ENCODE results near the gene ADAM15.

Gene ADAM15

DNA sequence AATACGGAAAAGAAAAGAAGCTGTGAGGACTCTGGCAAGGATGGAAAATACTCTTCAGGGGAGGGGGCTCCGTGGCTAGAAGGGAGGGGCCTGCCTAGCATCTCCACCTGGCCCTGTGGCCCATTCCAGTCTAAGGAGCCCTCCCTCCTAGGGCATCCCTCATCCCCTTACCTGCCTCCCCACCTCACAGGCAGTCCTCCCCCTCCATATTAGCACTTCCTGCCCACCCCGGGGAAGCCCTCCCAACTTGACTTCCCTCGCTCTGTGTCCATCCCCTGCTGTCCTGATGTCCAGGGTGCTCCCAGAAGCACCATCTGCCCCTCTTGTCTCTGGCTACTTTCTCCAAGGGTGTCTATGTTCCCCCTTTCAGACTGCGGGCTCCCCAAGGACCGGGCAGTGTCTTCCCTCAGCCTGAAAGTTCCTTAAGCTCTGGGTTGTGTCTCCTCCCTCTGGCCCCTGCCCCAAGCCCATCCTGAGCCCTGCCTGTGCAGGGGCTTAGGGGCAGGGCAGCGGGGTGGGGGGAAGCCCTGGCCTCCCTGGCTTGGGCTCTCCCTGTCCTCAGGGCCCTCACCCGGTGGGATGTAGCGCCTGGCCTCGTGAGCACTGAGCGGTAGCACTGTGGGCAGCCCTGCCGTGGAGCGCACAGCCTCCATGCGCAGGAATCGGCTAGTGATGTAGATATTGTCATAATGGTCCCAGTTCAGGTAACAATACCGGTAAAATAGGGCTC lies 21.4 kb upstream of the ADAM15 start:
- DNase-seq (ENCODE audit: low read depth in 2 of 3, low spot score in 2 of 3), result no peak

DNA sequence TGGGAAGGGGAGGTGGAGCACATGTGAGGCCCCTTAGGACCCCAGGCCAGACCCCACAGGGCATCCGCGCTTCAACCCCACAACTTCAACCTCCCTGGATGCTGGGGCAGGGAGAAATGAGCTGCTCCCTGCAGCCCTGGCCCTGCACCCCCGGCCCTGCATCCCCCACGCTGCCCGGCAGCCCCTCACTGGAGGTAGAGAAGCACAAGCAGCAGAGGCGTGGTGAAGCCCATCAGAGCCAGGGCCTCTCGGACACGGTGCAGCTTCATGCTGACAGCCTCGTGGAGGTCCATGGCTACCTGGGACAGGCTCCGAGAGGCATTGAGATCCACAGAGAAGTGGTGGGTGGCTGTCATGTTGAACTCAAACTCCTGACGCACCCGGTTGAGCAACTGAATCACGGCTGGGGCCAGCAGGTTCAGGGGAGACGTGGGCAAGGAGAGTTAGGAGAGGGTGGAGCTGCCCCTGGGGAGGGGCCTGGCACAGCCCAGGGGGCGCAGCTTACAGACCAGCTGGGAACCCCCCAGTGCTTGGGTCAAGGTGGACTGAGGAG lies 20.8 kb upstream of the ADAM15 start:
- no peak for DNase-seq (ENCODE audit: low read depth in 2 of 3, low spot score in 2 of 3)

GRCh38 chr1:155030899-155031298 lies 20.2 kb upstream of the ADAM15 start:
- no peak for DNase-seq (ENCODE audit: low read depth in 2 of 3, low spot score in 2 of 3)

DNA sequence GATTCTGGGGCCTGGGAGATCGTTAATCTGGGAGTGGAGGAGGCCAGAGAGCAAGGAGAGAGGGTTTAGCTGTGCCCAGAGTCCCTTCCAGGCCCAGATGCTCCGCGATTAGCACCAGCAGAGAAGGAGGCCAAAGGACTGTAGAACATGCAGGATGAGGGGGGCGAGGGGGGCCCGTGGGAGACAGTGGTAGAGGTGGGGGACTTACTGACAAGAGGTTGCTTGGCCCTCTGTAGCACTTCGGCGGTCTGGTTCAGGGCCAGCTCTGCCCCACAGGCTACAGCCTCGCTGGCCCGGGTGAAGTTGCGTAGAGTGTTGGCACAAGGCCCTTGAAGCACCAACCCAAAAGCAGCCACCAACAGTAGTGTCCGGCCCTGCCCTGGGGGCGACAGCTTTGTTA lies 18.2 kb upstream of the ADAM15 start:
- DNase-seq (ENCODE audit: low read depth in 2 of 3, low spot score in 2 of 3), result no peak

DNA sequence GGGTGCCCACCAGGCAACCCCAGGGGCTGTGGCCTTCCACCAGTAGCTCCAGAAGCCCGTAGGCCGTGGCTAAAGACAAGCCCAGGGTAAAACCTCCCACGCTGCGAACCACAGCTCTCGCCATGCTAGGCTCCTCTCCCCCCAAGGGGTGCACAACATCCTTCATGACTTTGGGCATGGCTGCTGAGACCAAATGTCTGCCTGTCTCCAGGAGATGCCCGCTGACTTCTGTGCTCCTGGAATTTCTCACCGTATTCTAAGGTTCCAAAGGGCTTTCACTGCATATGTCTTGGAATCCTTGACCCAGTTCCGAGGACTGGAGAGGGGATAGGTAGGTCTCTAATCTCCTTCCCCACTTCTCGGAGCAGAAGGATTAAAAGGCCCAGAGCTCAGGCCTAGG lies 17.6 kb upstream of the ADAM15 start, which contains the start of the genes DCST1 and DCST2:
DCST1 (plus strand) TSS at position 301 of the 400 bp plus-strand sequence. CDS start 213 bp downstream, outside the sequence.
DCST2 (minus strand) TSS at position 258 of the 400 bp plus-strand sequence; CDS start at position 178, 80 bp downstream.
- DNase-seq (ENCODE audit: low read depth in 2 of 3, low spot score in 2 of 3), result no peak

GRCh38 chr1:155034318-155035208 lies 16.6 kb upstream of the ADAM15 start:
- no peak for DNase-seq (ENCODE audit: low read depth in 2 of 3, low spot score in 2 of 3)

DNA sequence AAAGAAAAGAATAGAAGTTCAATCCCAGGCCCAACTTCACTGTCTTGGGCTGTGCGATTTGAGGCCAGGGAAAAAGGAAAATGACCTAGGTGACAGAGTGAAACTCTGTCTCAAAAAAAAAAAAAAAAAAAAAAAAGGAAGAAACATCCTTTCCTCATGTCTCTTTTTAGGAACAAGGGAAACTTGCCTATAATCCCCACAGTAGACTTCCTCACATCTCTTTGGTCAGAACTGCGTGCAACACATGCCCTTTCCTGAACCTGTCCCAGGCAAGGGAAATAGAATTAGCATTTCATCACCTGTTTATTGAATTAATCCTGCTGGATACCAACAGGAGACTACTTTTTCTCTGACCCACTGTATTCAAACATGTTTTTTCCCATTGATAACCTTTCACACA lies 15.2 kb upstream of the ADAM15 start:
- DNase-seq (ENCODE audit: low read depth in 2 of 3, low spot score in 2 of 3), result no peak

- no peak for DNase-seq (ENCODE audit: low read depth in 2 of 3, low spot score in 2 of 3)
These were observed 14.1 kb upstream of the ADAM15 start for GRCh38 chr1:155037043-155037442.

GRCh38 chr1:155037851-155038441 lies 13.2 kb upstream of the ADAM15 start:
- no peak for DNase-seq (ENCODE audit: low read depth in 2 of 3, low spot score in 2 of 3)

DNA sequence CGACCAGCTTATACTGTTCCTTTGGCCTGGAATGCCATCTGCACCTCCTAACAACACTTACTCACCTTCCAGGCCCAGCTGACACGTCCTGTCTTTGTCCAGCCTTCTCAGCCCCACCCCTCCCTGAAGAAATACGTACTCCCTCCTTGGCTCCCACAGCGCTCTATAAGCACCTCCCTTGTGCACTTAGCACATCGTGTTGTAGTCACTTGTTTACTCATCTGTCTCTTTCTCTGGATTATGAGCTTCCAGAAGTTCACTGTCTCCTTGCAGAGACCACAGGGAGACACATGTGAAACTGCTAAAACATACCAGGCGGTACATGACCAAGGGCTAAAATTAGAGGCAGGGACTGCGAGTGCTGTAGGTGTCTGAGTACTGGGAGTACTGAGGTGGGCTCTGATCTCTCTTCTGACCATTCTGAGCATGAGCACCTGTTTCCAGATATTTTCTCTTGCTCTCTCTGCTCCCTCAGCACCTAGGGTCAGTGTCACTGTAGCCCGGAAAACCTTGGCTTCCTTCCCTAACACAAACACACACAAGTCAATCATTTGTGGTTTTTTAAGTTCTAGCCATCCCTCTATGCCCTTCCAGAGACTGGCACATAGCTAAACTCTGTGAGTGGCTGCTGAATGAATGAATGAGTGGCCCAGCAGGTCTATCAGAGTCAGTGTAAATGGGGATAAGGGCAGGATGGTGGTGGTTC lies 12.4 kb upstream of the ADAM15 start:
- no peak for DNase-seq (ENCODE audit: low read depth in 2 of 3, low spot score in 2 of 3)

DNA sequence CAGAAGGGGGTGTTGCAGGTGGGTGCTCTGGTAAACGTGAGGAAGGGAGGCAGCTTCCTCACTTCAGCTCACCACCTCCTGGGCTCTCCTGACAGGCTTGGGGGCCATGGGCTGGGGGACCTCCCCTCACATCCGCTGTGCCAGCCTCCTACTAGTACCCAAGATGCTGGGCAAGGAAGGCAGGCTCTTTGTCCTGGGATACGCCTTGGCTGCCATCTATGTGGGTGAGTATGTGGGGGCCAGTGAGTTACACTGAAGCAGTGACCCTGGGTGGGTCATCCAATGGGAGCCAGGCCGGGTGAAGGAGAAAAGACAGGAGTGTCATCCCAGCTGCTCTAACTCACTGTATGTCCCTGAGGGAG lies 11.8 kb upstream of the ADAM15 start:
- DNase-seq (ENCODE audit: low read depth in 2 of 3, low spot score in 2 of 3), result no peak

DNA sequence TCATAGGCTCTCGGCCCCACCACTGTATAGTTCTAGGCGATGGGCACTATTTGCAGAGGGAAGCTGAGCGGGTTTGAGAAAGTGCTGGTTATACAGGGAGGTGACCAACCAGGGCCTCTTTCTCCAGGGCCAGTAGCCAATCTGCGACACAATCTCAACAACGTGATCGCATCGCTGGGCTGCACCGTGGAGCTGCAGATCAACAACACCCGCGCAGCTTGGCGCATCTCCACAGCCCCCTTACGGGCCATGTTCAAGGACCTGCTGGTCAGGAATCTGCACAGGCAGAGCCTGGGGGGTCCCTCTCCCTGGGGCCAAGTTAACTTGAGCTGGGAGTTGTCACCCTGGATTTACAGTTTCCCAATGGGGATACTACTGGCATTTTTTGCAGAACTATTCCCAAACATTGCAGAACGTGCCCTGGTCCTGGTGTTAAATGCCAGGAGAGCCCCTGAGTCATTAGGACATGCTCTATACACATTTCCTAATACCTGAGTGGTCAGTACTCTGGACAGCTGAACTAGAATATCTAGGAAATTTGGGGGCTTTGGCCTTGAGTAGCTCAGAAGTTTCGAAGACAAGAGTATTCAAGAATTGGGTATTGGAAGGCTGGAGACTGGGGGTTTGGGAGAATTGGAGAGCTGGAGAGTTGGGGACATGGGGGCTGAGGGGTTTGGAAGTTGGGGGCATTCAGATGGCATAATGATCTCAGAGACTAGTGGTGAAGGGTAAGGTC lies 10.6 kb upstream of the ADAM15 start:
- DNase-seq (ENCODE audit: low read depth in 2 of 3, low spot score in 2 of 3), result no peak

GRCh38 chr1:155042789-155043188 lies 8.3 kb upstream of the ADAM15 start:
- DNase-seq (ENCODE audit: low read depth in 2 of 3, low spot score in 2 of 3), result no peak

DNA sequence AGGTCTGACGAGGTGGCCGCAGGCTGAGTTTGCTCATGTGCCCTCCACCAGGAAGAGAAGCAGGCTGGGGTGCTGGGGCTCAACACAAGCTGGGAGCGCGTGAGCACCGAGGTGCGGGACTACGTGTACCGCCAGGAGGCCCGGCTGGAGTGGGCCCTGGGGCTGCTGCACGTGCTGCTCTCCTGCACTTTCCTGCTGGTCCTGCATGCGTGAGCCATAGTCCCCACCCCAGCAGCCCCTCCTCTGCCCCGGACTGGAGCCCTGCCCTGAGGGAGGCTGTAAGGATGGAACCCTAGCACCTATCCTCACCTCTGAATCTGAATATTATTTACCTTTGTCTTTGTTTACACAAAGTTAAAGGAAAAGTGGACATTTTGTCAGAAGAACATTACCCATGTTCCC lies 7.8 kb upstream of the ADAM15 start:
- no peak for DNase-seq (ENCODE audit: low read depth in 2 of 3, low spot score in 2 of 3)

- DNase-seq (ENCODE audit: low read depth in 2 of 3, low spot score in 2 of 3), result no peak
These were observed 7.3 kb upstream of the ADAM15 start for GRCh38 chr1:155043793-155044192.

GRCh38 chr1:155044365-155044764 lies 6.8 kb upstream of the ADAM15 start:
- no peak for DNase-seq (ENCODE audit: low read depth in 2 of 3, low spot score in 2 of 3)

GRCh38 chr1:155044812-155045657 lies 6.1 kb upstream of the ADAM15 start:
- DNase-seq (ENCODE audit: low read depth in 2 of 3, low spot score in 2 of 3), result no peak

DNA sequence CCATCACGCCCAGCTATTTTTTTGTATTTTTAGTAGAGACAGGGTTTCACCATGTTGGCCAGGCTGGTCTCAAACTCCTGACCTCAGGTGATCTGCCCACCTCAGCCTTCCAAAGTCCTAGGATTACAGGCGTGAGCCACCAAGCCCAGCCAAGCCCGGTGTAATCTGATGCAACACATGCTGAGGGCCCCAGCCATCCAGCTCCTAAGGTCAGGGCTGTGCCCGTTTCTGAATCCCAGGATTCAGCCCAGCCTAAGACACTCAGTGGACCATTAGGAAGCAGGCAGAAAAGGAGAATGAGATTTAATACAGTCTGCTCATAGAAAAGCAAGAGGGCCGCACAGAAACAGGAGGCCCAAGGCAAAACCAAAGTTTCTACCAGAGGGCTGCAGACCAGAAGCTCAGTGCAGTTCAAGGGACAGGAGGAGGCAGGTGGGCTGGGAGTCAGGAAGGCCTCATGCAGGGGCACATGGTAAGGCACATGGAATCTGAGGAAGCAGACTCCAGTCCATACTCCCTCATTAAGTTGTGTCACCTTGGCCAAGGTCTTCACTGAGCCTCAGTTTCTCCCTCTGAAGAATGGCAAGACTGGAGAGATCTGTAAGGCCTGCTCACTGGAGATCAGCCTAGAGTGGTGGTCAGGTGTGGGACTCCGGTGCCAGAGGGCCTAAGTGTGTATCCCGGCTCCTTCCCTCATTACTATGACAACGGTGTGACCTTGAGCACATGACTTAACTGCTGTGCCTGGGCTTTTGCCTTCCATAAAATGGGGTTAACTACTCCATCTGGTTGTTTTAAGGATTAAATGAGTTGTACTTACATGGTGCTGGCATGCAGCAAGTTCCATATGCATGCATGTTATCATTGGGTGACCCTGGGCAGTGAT lies 2.4 kb upstream of the ADAM15 start:
- no peak for DNase-seq (ENCODE audit: low read depth in 2 of 3, low spot score in 2 of 3)

Data from activated CD8-positive, alpha-beta memory T cell treated with anti-CD3 and anti-CD28 coated beads for 48 hours (primary cell).